ENCODE measurements around the gene PCDHGC5.

Gene PCDHGC5

DNA sequence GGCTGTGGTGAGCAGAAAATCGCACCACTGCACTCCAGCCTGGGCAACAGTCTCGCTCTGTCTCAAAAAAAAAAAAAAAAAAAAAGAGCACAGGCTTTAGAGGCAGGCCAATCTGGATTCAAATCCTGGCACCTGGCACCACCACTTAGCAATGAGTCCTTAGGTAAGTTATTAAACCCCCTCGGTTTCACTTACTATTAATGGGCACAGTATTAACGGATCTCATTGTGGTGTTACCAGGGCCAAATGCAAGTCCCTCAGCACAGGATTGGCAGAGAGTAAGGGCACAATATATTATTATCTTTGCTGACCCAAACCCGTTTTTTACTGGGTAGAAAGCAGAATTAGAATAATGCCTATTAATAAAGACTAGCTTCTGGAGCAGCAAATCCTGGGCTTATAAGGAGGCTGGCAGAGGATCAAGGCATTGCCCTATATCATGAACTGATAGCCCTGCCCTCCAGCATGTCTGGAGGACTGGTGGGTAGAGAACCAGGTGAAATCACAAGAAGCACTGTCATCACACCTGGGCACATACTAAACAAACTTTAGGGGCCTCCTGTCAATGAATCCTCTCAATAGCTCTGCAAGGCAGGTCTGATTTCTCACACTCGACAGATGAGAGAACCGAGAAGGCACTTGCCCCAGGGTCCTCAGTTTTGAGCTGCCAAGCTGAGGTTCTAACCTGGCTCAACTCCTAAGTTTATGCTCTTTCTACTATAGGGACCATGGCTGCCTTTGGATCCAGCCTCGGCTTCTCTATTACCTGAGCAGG lies 17.7 kb downstream of the PCDHGC5 start:
- no peak for TF ChIP-seq TAF1 (IDR thresholded peaks at IDR 0.05; ENCODE audit: borderline replicate concordance, insufficient read depth, low read length)
- TF ChIP-seq POLR2AphosphoS5 (IDR thresholded peaks at IDR 0.05; ENCODE audit: low read depth, low read length) = no peak
- TF ChIP-seq, protein P1, sequence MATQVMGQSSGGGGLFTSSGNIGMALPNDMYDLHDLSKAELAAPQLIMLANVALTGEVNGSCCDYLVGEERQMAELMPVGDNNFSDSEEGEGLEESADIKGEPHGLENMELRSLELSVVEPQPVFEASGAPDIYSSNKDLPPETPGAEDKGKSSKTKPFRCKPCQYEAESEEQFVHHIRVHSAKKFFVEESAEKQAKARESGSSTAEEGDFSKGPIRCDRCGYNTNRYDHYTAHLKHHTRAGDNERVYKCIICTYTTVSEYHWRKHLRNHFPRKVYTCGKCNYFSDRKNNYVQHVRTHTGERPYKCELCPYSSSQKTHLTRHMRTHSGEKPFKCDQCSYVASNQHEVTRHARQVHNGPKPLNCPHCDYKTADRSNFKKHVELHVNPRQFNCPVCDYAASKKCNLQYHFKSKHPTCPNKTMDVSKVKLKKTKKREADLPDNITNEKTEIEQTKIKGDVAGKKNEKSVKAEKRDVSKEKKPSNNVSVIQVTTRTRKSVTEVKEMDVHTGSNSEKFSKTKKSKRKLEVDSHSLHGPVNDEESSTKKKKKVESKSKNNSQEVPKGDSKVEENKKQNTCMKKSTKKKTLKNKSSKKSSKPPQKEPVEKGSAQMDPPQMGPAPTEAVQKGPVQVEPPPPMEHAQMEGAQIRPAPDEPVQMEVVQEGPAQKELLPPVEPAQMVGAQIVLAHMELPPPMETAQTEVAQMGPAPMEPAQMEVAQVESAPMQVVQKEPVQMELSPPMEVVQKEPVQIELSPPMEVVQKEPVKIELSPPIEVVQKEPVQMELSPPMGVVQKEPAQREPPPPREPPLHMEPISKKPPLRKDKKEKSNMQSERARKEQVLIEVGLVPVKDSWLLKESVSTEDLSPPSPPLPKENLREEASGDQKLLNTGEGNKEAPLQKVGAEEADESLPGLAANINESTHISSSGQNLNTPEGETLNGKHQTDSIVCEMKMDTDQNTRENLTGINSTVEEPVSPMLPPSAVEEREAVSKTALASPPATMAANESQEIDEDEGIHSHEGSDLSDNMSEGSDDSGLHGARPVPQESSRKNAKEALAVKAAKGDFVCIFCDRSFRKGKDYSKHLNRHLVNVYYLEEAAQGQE (IDR thresholded peaks at IDR 0.05; ENCODE audit: insufficient read depth in 1 of 2, low read depth in 2 of 2, low read length in 2 of 2) = no peak
- TF ChIP-seq SIN3A (IDR thresholded peaks at IDR 0.05; ENCODE audit: borderline replicate concordance, insufficient read depth, low read length) = no peak
- no peak for TF ChIP-seq FOXP2 (optimal IDR thresholded peaks at IDR 0.05; ENCODE audit: borderline replicate concordance, extremely low read depth, extremely low read length, insufficient read depth)

DNA sequence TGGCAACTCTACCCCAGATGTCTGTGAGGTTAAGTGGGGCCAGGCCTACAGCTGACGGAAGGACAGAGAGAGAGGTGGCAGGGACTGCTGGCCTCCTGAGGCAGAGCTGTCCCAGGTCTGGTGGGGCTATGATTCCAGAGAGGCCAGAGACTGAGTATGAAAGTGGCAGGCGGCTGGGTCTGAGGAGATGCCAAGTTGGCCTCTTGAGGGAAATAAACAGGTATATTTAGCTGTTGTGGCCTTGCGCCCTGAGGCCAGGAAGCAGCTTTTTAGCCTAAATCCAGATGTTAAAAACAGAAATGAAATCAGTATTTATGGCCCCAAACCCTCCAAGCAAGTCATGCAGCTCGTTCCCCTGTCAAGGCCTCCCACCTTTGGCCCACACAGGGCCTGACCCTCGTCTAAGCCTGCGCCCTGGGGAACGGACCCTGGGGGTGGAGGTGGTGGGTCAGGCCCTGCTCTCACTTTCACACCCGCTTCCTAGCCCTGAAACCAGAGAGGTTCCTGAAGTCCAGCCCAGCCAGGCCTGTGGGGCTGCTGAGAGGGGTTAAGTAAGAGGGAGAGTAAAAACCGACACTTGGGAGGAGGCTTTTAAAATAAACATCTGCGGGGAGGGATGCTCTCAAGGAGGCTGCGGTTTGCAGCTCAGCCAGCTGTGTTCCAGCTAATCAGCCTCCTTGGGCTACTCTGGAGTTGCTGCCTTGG lies 18.7 kb downstream of the PCDHGC5 start:
- TF ChIP-seq POLR2AphosphoS5 (IDR thresholded peaks at IDR 0.05; ENCODE audit: low read depth, low read length) (no peak), TAF1 (IDR thresholded peaks at IDR 0.05; ENCODE audit: borderline replicate concordance, insufficient read depth, low read length) (no peak), SIN3A (IDR thresholded peaks at IDR 0.05; ENCODE audit: borderline replicate concordance, insufficient read depth, low read length) (peak; percentile 36; the same call in 1 of the 2 replicates), FOXP2 (optimal IDR thresholded peaks at IDR 0.05; ENCODE audit: borderline replicate concordance, extremely low read depth, extremely low read length, insufficient read depth) (no peak)
- TF ChIP-seq, protein P1 (IDR thresholded peaks at IDR 0.05; ENCODE audit: insufficient read depth in 1 of 2, low read depth in 2 of 2, low read length in 2 of 2) = 0 out of 4 replicates have a peak, but pooled peaks of 1 of the 2 experiments have one; percentile 22

DNA sequence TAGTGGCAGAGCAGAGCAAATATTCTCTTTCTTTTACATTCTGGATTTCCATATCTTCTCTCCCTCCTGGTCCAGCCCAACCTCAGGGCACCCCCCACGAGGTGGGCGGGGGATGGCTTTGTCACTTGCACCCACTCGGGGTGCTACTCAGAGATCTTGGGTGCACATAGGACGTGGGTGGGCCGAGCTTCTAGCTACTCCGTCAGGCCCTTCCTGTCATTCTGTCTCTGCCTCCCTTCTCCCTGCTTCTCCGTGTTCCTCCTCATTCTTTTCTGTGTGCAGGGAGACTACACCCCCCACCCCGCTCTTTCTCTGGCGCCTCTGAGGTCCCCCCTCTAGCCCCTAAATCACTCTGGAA lies 19.5 kb downstream of the PCDHGC5 start:
- TF ChIP-seq FOXP2 (optimal IDR thresholded peaks at IDR 0.05; ENCODE audit: borderline replicate concordance, extremely low read depth, extremely low read length, insufficient read depth) (no peak), POLR2AphosphoS5 (IDR thresholded peaks at IDR 0.05; ENCODE audit: low read depth, low read length) (no peak)

DNA sequence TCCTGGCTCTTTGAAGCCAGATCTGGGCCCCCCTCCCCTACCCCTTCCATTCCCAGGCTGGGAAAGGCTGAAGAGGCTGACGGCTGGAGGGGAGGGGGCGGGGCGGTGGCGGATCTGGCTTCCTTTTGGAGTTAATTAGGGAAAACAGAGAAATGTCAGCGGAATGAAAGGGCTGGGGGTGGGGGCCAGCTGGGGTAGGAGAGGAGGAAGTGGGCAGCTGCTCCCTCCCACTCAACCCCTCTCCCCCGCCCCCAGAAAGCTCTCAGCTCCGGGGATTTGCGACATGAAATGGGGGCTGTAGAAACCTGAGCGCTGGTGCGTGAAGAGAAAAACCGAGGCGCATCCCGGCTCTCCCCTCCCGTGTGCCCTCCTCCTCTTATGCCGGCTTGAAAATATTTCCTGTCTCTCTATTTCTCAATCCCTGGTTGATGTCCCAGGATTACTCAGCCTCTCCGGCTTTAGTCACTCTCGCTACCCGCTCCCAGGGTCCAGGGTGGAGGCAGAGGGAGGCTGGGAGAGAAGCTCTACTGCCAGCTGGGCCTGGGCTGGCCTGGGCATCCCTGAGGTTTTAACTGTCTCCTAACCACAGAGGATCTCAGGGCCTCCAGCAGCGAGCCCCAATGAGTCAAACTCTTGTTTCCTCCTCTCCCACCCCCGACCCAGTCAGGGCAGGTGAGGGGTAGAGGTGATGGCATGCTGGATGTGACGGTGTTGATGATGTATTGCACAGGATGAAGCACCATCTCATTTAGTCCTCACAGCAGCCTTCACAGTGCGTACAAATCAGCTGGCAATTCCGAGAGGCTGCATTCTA lies 20.1 kb downstream of the PCDHGC5 start:
- TF ChIP-seq POLR2AphosphoS5 (IDR thresholded peaks at IDR 0.05; ENCODE audit: low read depth, low read length) (peak; percentile 24; the same call in 1 of the 2 replicates), FOXP2 (optimal IDR thresholded peaks at IDR 0.05; ENCODE audit: borderline replicate concordance, extremely low read depth, extremely low read length, insufficient read depth) (no peak), TAF1 (IDR thresholded peaks at IDR 0.05; ENCODE audit: borderline replicate concordance, insufficient read depth, low read length) (no peak), SIN3A (IDR thresholded peaks at IDR 0.05; ENCODE audit: borderline replicate concordance, insufficient read depth, low read length) (no peak)
- TF ChIP-seq, protein P1 (IDR thresholded peaks at IDR 0.05; ENCODE audit: insufficient read depth in 1 of 2, low read depth in 2 of 2, low read length in 2 of 2) = peak in 1 of 2 experiments; percentile 27; a peak in 1 of 4 replicates

DNA sequence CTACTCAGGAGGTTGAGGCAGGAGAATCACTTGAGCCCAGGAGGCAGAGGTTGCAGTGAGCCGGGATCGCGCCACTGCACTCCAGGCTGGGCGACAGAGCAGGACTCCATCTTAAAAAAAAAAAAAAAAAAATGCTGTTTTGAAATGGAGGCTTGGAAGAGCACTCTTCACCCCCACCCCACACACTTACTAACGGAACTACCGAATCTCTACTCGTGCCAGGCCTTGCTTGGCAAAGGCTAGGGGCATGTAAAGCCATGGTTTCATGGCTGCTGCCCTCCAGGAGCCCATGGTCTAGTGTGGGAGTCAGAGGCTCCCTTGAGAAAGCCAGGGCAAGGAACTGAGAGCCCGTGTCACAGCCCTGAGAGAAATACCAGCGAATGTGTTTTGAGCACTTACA lies 21.3 kb downstream of the PCDHGC5 start:
- no peak for TF ChIP-seq SIN3A (IDR thresholded peaks at IDR 0.05; ENCODE audit: borderline replicate concordance, insufficient read depth, low read length)
- TF ChIP-seq POLR2AphosphoS5 (IDR thresholded peaks at IDR 0.05; ENCODE audit: low read depth, low read length) = no peak
- no peak for TF ChIP-seq TAF1 (IDR thresholded peaks at IDR 0.05; ENCODE audit: borderline replicate concordance, insufficient read depth, low read length)
